ENCODE results near the gene DMRT1.

The DMRT1 gene

DNA sequence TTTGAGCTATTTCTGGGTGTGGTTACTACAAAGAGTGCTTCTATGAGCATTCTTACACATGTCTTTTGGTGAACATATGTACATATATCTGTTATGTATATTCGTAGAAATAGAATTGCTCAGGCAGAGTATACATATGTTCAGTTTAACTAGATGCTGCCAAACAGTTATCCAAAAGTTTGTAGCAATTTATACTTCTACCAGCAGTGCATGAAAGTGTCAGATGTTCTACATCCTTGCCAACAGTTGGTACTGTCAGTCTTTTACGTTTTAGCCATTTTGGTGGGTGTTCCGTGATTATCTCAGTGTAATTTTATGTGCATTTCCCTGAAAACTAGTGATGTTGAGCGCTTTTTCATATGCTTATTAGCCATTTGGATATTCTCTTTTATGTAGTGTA lies 172.7 kb downstream of the DMRT1 start:
- Histone ChIP-seq H3K27me3 (ENCODE audit: control insufficient read depth in 2 of 2, insufficient read depth in 2 of 2, low read length in 2 of 2) (no peaks in the 10 kb centered on the region), H3K9ac (ENCODE audit: low read depth in 1 of 2, low read length in 2 of 2) (no peak overlapping the region), H3K4me3 (ENCODE audit: low read length in 2 of 2) (no peak overlapping the region), H3K9me3 (ENCODE audit: control insufficient read depth in 2 of 2, low read length in 2 of 2) (no peaks in the 10 kb centered on the region), H3K36me3 (ENCODE audit: control insufficient read depth in 2 of 2, insufficient read depth in 2 of 2, low read length in 2 of 2) (no peaks in the 10 kb centered on the region), H3K27ac (ENCODE audit: low read depth in 2 of 2, low read length in 2 of 2) (no peak overlapping the region), H3K4me1 (ENCODE audit: control insufficient read depth in 2 of 2, insufficient read depth in 2 of 2, low read length in 2 of 2) (no peaks in the 10 kb centered on the region)

DNA sequence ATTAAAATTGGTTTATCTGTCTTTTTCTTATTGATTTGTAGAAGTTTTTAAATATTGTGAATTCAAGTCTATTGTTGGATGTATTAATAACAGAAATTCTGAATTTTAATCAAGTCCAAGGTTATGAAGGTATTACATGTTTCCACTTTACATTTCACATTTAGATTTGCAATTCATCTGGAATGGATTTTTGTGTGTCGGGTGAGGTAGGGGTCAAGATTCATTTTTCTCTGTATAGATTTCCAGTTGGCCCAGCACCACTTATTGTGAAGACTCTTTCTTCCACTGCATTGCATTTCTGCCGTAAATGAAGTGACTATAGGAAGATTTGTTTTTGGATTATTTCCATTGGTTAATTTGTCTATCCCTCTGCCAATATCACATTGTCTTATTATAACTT lies 173.1 kb downstream of the DMRT1 start:
- H3K27ac ChIP-seq (ENCODE audit: low read depth in 2 of 2, low read length in 2 of 2) = no peak overlapping the region
- H3K27me3 ChIP-seq (ENCODE audit: control insufficient read depth in 2 of 2, insufficient read depth in 2 of 2, low read length in 2 of 2) = no peaks in the 10 kb centered on the region
- no peaks in the 10 kb centered on the region for H3K9me3 ChIP-seq (ENCODE audit: control insufficient read depth in 2 of 2, low read length in 2 of 2)
- no peak overlapping the region for H3K4me3 ChIP-seq (ENCODE audit: low read length in 2 of 2)
- H3K4me1 ChIP-seq (ENCODE audit: control insufficient read depth in 2 of 2, insufficient read depth in 2 of 2, low read length in 2 of 2) = no peaks in the 10 kb centered on the region
- no peak overlapping the region for H3K9ac ChIP-seq (ENCODE audit: low read depth in 1 of 2, low read length in 2 of 2)
- no peaks in the 10 kb centered on the region for H3K36me3 ChIP-seq (ENCODE audit: control insufficient read depth in 2 of 2, insufficient read depth in 2 of 2, low read length in 2 of 2)

DNA sequence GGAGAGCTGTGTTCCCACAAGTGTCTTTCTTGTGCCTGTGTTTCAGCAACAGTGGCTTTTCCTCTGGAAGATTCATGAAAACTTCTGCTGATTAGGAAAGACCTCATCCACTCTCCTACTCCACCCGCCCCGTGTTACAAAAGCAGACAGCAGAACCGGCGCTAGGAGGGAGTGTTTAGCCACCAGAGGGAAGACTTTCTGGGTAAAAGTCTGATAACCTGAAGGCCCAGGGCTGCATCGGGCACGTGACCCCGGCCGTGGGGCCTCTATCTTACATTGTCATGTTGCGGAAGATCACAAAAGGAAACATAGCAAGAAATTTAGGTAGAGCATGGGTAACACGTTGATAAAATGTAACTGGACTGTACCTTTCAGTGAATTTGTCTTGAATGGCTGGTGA lies 176.6 kb downstream of the DMRT1 start:
- H3K9ac ChIP-seq (ENCODE audit: low read depth in 1 of 2, low read length in 2 of 2) = no peak overlapping the region
- no peak overlapping the region for H3K27ac ChIP-seq (ENCODE audit: low read depth in 2 of 2, low read length in 2 of 2)
- H3K36me3 ChIP-seq (ENCODE audit: control insufficient read depth in 2 of 2, insufficient read depth in 2 of 2, low read length in 2 of 2) = no peaks in the 10 kb centered on the region
- H3K4me3 ChIP-seq (ENCODE audit: low read length in 2 of 2) = no peak overlapping the region
- H3K9me3 ChIP-seq (ENCODE audit: control insufficient read depth in 2 of 2, low read length in 2 of 2) = no peaks in the 10 kb centered on the region
- no peaks in the 10 kb centered on the region for H3K4me1 ChIP-seq (ENCODE audit: control insufficient read depth in 2 of 2, insufficient read depth in 2 of 2, low read length in 2 of 2)
- H3K27me3 ChIP-seq (ENCODE audit: control insufficient read depth in 2 of 2, insufficient read depth in 2 of 2, low read length in 2 of 2) = peaks cover 0 to 4% of the 10 kb centered on the region in 2 donors
